HL-60 (cell line): ENCODE data around the gene HMCN1.

Source experiments
- DNase-seq, 2 experiments: peaks; one replicate each; pipeline ENCODE4 v3.0.0-alpha.2; 2010 to 2020; ENCODE audit warnings: low read depth in 1 of 2, low spot score in 1 of 2
- H3K27ac ChIP-seq: fragments of 250-450 bp; sonication (Bioruptor Pico); replicated peaks from 2 replicates; pipeline ENCODE4 v1.5.1; 2020; ENCODE audit warnings: mild to moderate bottlenecking, moderate library complexity
- H3K27me3 ChIP-seq: fragments of 250-450 bp; sonication (Bioruptor Pico); 2 replicates; pipeline ENCODE4 v1.5.1; 2021; ENCODE audit warnings: mild to moderate bottlenecking, moderate library complexity; ENCODE audit not compliant: insufficient read depth, poor library complexity, severe bottlenecking
- H3K4me3 ChIP-seq: replicated peaks from 2 replicates; pipeline ENCODE4 v1.5.1; 2011; ENCODE audit warnings: mild to moderate bottlenecking, control low read depth, low read length; ENCODE audit not compliant: insufficient read depth
- CTCF ChIP-seq: IDR thresholded peaks from one replicate; pipeline ENCODE4 v1.5.1; 2011; ENCODE audit warnings: low read length, control low read depth, inconsistent platforms; ENCODE audit not compliant: insufficient read depth
- GABPA ChIP-seq: IDR thresholded peaks from 2 replicates; pipeline ENCODE4 v1.6.1; 2012; ENCODE audit warnings: low read depth
- POLR2AphosphoS5 ChIP-seq: IDR thresholded peaks from 2 replicates; pipeline ENCODE4 v1.6.1; 2012; ENCODE audit warnings: low read depth
- REST ChIP-seq: IDR thresholded peaks from 2 replicates; pipeline ENCODE4 v1.6.1; 2012; ENCODE audit warnings: low read depth; ENCODE audit not compliant: insufficient replicate concordance
- SPI1 ChIP-seq: IDR thresholded peaks from 2 replicates; pipeline ENCODE4 v1.6.1; 2012; ENCODE audit warnings: low read depth, mild to moderate bottlenecking, borderline replicate concordance

Gene HMCN1

GRCh38 chr1:186220067-186220466 is 485.9 kb downstream of the HMCN1 start:
- no peak overlapping the region for H3K4me3 ChIP-seq
- TF ChIP-seq SPI1 (no peak), CTCF (no peak), POLR2AphosphoS5 (no peak), GABPA (no peak), REST (no peak)
- no peak for DNase-seq
- no peak overlapping the region for H3K27ac ChIP-seq
- no peaks in the 10 kb centered on the region for H3K27me3 ChIP-seq

- H3K27me3 ChIP-seq, result no peaks in the 10 kb centered on the region
- no peak for TF ChIP-seq POLR2AphosphoS5
- no peak for TF ChIP-seq SPI1
- TF ChIP-seq CTCF, result no peak
- no peak for TF ChIP-seq GABPA
- TF ChIP-seq REST, result no peak
- no peak overlapping the region for H3K4me3 ChIP-seq
- DNase-seq, result no peak
- no peak overlapping the region for H3K27ac ChIP-seq
Observed at GRCh38 chr1:186220911-186221310, 486.7 kb downstream of the HMCN1 start.

- peak in 1 of 2 experiments; percentile 2 for DNase-seq
- H3K27me3 ChIP-seq, result no peaks in the 10 kb centered on the region
- no peak overlapping the region for H3K4me3 ChIP-seq
- no peak for TF ChIP-seq REST
- no peak for TF ChIP-seq SPI1
- TF ChIP-seq CTCF, result no peak
- TF ChIP-seq POLR2AphosphoS5, result no peak
- TF ChIP-seq GABPA, result no peak
- H3K27ac ChIP-seq, result no peak overlapping the region
Observed at GRCh38 chr1:186225096-186225495, 490.9 kb downstream of the HMCN1 start.
